Neural progenitor cell (in vitro differentiated cells): ENCODE data around the gene CLK3. TPM values are rescaled to one million over a fixed set of nuclear protein-coding genes. Genes with fewer than 3 reads are reported as not detected.
A peak's percentile ranks its signal among the peaks of the same experiment; 100 is the strongest.

ENCODE experiments used
- DNase-seq: peaks from one replicate; pipeline ENCODE4 v3.0.0-alpha.2; 2016; ENCODE audit warnings: low spot score
- H2AFZ ChIP-seq: fragments of 200-600 bp; sonication (generic); replicated peaks from 2 replicates; pipeline ENCODE4 v1.6.1; 2016; ENCODE audit warnings: antibody characterized with exemption
- H3F3A ChIP-seq: fragments of 200-600 bp; sonication (generic); 2 replicates; pipeline ENCODE4 v1.6.1; 2016; ENCODE audit warnings: antibody characterized with exemption, low read depth
- H3K27ac ChIP-seq: fragments of 200-600 bp; sonication (generic); 2 replicates; pipeline ENCODE4 v1.5.1; 2016; ENCODE audit warnings: mild to moderate bottlenecking
- H3K27me3 ChIP-seq: fragments of 200-600 bp; sonication (generic); 2 replicates; pipeline ENCODE4 v1.6.1; 2016; ENCODE audit warnings: mild to moderate bottlenecking, moderate library complexity
- H3K36me3 ChIP-seq: fragments of 200-600 bp; sonication (generic); 2 replicates; pipeline ENCODE4 v1.5.1; 2016
- H3K4me1 ChIP-seq: fragments of 200-600 bp; sonication (generic); 2 replicates; pipeline ENCODE4 v1.6.1; 2016; ENCODE audit warnings: mixed run types
- H3K4me2 ChIP-seq: fragments of 200-600 bp; sonication (generic); 2 replicates; pipeline ENCODE4 v1.6.1; 2016
- H3K4me3 ChIP-seq: fragments of 200-600 bp; sonication (generic); 2 replicates; pipeline ENCODE4 v1.5.1; 2016
- H3K79me2 ChIP-seq: fragments of 200-600 bp; sonication (generic); 2 replicates; pipeline ENCODE4 v1.6.1; 2016; ENCODE audit warnings: low read depth
- H3K9ac ChIP-seq: fragments of 200-600 bp; sonication (generic); 2 replicates; pipeline ENCODE4 v1.6.1; 2016
- H3K9me3 ChIP-seq: fragments of 200-600 bp; sonication (generic); 2 replicates; pipeline ENCODE4 v1.5.1; 2016; ENCODE audit warnings: low read depth
- H4K20me1 ChIP-seq: fragments of 200-600 bp; sonication (generic); 2 replicates; pipeline ENCODE4 v1.6.1; 2016; ENCODE audit warnings: low read depth
- H3K27ac Mint-ChIP-seq: 3 replicates; pipeline ENCODE4 v1.8.0; 2021; ENCODE audit warnings: mixed read lengths
- H3K27me3 Mint-ChIP-seq: 2 replicates; pipeline ENCODE4 v1.8.0; 2022; ENCODE audit warnings: low read depth, mild to moderate bottlenecking, inconsistent platforms, moderate library complexity, mixed read lengths; ENCODE audit not compliant: insufficient read depth
- H3K36me3 Mint-ChIP-seq: 3 replicates; pipeline ENCODE4 v1.8.0; 2021; ENCODE audit warnings: mixed read lengths
- H3K4me1 Mint-ChIP-seq: 3 replicates; pipeline ENCODE4 v1.8.0; 2021; ENCODE audit warnings: mixed read lengths
- H3K4me3 Mint-ChIP-seq: 3 replicates; pipeline ENCODE4 v1.8.0; 2021; ENCODE audit warnings: mild to moderate bottlenecking, moderate library complexity, mixed read lengths
- H3K9me3 Mint-ChIP-seq: 3 replicates; pipeline ENCODE4 v1.8.0; 2020; ENCODE audit warnings: mixed read lengths
- CTCF ChIP-seq: fragments of 200-600 bp; sonication (generic); IDR thresholded peaks from 2 replicates; pipeline ENCODE4 v1.5.1; 2017; ENCODE audit warnings: antibody characterized with exemption, mild to moderate bottlenecking
- EZH2 ChIP-seq: fragments of 200-600 bp; sonication (generic); IDR thresholded peaks from 2 replicates; pipeline ENCODE4 v1.6.1; 2017; ENCODE audit warnings: antibody characterized with exemption, mild to moderate bottlenecking, moderate library complexity
- EZH2phosphoT487 ChIP-seq: fragments of 200-600 bp; sonication (generic); IDR thresholded peaks from 2 replicates; pipeline ENCODE4 v1.6.1; 2017; ENCODE audit warnings: antibody characterized with exemption
- total RNA-seq: library from RNA; depleted of rRNA; stranded (reverse); fragments of >200 nt; gene quantifications from 2 replicates; pipeline ENCODE4 v1.2.3, GENCODE V29; 2015; ENCODE audit warnings: low replicate concordance

The CLK3 gene
- total RNA-seq, 1 donor from 2014 or later = 66.1 TPM

GRCh38 chr15:74614744-74615507 lies 710 bp upstream of the CLK3 start:
- peaks cover 19% of the 10 kb centered on the region for H3K4me1 Mint-ChIP-seq
- Histone ChIP-seq H3K27me3 (peaks cover 10% of the 10 kb centered on the region), H3K79me2 (peaks cover 36% of the 10 kb centered on the region), H3K27ac (peak overlapping the region; percentile 86), H3K4me1 (peaks cover 23% of the 10 kb centered on the region), H4K20me1 (peaks cover 42% of the 10 kb centered on the region), H3K36me3 (no peaks in the 10 kb centered on the region), H2AFZ (peak overlapping the region; percentile 48), H3F3A (peaks cover 20% of the 10 kb centered on the region), H3K9ac (peak overlapping the region; percentile 73), H3K4me3 (peak overlapping the region; percentile 93), H3K4me2 (peak overlapping the region; percentile 96), H3K9me3 (no peaks in the 10 kb centered on the region)
- peak overlapping the region; percentile 66 for H3K27ac Mint-ChIP-seq
- no peaks in the 10 kb centered on the region for H3K9me3 Mint-ChIP-seq
- H3K27me3 Mint-ChIP-seq = peaks cover 8% of the 10 kb centered on the region
- H3K4me3 Mint-ChIP-seq = peak overlapping the region; percentile 95
- peak; percentile 93 for DNase-seq
- H3K36me3 Mint-ChIP-seq = peaks cover 2% of the 10 kb centered on the region
- TF ChIP-seq CTCF (no peak), EZH2phosphoT487 (peak; percentile 23)

GRCh38 chr15:74616366-74616939 lies 817 bp downstream of the CLK3 start:
- peaks cover 8% of the 10 kb centered on the region for H3K27me3 Mint-ChIP-seq

GRCh38 chr15:74616996-74617395 lies 1.4 kb downstream of the CLK3 start:
- Mint-ChIP-seq H3K27me3 (peaks cover 8% of the 10 kb centered on the region), H3K27ac (peak overlapping the region; percentile 94), H3K4me1 (peaks cover 19% of the 10 kb centered on the region), H3K9me3 (no peaks in the 10 kb centered on the region), H3K36me3 (peaks cover 17% of the 10 kb centered on the region), H3K4me3 (peak overlapping the region; percentile 95)
- Histone ChIP-seq H3F3A (peaks cover 30% of the 10 kb centered on the region), H3K9me3 (no peaks in the 10 kb centered on the region), H2AFZ (no peak overlapping the region), H4K20me1 (peaks cover 62% of the 10 kb centered on the region), H3K4me2 (peak overlapping the region; percentile 96), H3K27me3 (peaks cover 10% of the 10 kb centered on the region), H3K9ac (peak overlapping the region; percentile 98), H3K27ac (no peak overlapping the region), H3K4me3 (peak overlapping the region; percentile 93), H3K79me2 (peaks cover 45% of the 10 kb centered on the region), H3K36me3 (no peaks in the 10 kb centered on the region), H3K4me1 (peaks cover 16% of the 10 kb centered on the region)
- TF ChIP-seq EZH2phosphoT487 (no peak), EZH2 (no peak), CTCF (no peak)
- DNase-seq = no peak

More at GRCh38 chr15:74616366-74616939, 817 bp downstream of the CLK3 start:
- Mint-ChIP-seq H3K27ac (peak overlapping the region; percentile 33), H3K4me3 (peak overlapping the region; percentile 95), H3K4me1 (peaks cover 19% of the 10 kb centered on the region), H3K36me3 (peaks cover 11% of the 10 kb centered on the region), H3K9me3 (no peaks in the 10 kb centered on the region)
- TF ChIP-seq EZH2phosphoT487 (no peak), EZH2 (no peak), CTCF (no peak)
- Histone ChIP-seq H3K9me3 (no peaks in the 10 kb centered on the region), H3K4me3 (peak overlapping the region; percentile 93), H3K27ac (peak overlapping the region; percentile 64), H3K36me3 (no peaks in the 10 kb centered on the region), H4K20me1 (peaks cover 57% of the 10 kb centered on the region), H2AFZ (no peak overlapping the region), H3K4me2 (peak overlapping the region; percentile 96), H3K79me2 (peaks cover 40% of the 10 kb centered on the region), H3K4me1 (peaks cover 16% of the 10 kb centered on the region), H3K9ac (peak overlapping the region; percentile 98), H3K27me3 (peaks cover 10% of the 10 kb centered on the region), H3F3A (peaks cover 30% of the 10 kb centered on the region)
- DNase-seq = no peak
